Smooth muscle cell (in vitro differentiated cells): ENCODE data around the gene USP34. TPM values are rescaled to one million over a fixed set of nuclear protein-coding genes. Genes with fewer than 3 reads are reported as not detected.

ENCODE experiments used
- DNase-seq: peaks from one replicate; lab custom pipeline; 2025; ENCODE audit not compliant: unreplicated experiment; lab: John Stamatoyannopoulos, UW
- H2AFZ ChIP-seq: fragments of 200-600 bp; sonication (generic); 2 replicates; pipeline ENCODE4 v1.6.0; 2016; ENCODE audit warnings: antibody characterized with exemption, low read depth, mild to moderate bottlenecking
- H3F3A ChIP-seq: fragments of 200-600 bp; sonication (generic); 2 replicates; pipeline ENCODE4 v1.6.0; 2017; ENCODE audit warnings: antibody characterized with exemption, low read depth
- H3K27ac ChIP-seq: fragments of 200-600 bp; sonication (generic); 2 replicates; pipeline ENCODE4 v1.5.1; 2016; ENCODE audit warnings: low read depth, mild to moderate bottlenecking
- H3K27me3 ChIP-seq: fragments of 200-600 bp; sonication (generic); 2 replicates; pipeline ENCODE4 v1.6.1; 2016; ENCODE audit warnings: low read depth, mild to moderate bottlenecking
- H3K36me3 ChIP-seq: fragments of 200-600 bp; sonication (generic); 2 replicates; pipeline ENCODE4 v1.5.1; 2016; ENCODE audit warnings: low read depth
- H3K4me1 ChIP-seq: fragments of 200-600 bp; sonication (generic); 2 replicates; pipeline ENCODE4 v1.5.1; 2016; ENCODE audit warnings: low read depth
- H3K4me2 ChIP-seq: fragments of 200-600 bp; sonication (generic); 2 replicates; pipeline ENCODE4 v1.6.0; 2016; ENCODE audit warnings: mild to moderate bottlenecking
- H3K4me3 ChIP-seq: fragments of 200-600 bp; sonication (generic); 2 replicates; pipeline ENCODE4 v1.5.1; 2016; ENCODE audit warnings: mild to moderate bottlenecking
- H3K79me2 ChIP-seq: fragments of 200-600 bp; sonication (generic); 2 replicates; pipeline ENCODE4 v1.6.0; 2016; ENCODE audit warnings: low read depth, mild to moderate bottlenecking
- H3K9ac ChIP-seq: fragments of 200-600 bp; sonication (generic); 2 replicates; pipeline ENCODE4 v1.6.0; 2016; ENCODE audit warnings: low read depth
- H3K9me3 ChIP-seq: fragments of 200-600 bp; sonication (generic); replicated peaks from 2 replicates; pipeline ENCODE4 v1.5.1; 2016; ENCODE audit warnings: low read depth
- H4K20me1 ChIP-seq: fragments of 200-600 bp; sonication (generic); 2 replicates; pipeline ENCODE4 v1.6.0; 2016; ENCODE audit warnings: low read depth
- WGBS: methylation state at CpG from one replicate; pipeline ENCODE4 v1.1.7; 2016; ENCODE audit warnings: low lambda C conversion rate; 5-methylcytosine and 5-hydroxymethylcytosine counted together
- polyA plus RNA-seq: library from polyadenylated mRNA; unstranded; fragments of >200 nt; fragmentation: Nextera tagmentation; extraction: Ambion mirVana; gene quantifications from 2 replicates; pipeline ENCODE4 v1.2.1, GENCODE V29; 2016
- total RNA-seq: library from RNA; depleted of rRNA; stranded (reverse); fragments of >200 nt; gene quantifications from 2 replicates; pipeline ENCODE4 v1.2.3, GENCODE V29; 2014
- TF ChIP-seq, protein P1 (sequence below): fragments of 200-600 bp; sonication (generic); IDR thresholded peaks from 2 replicates; pipeline ENCODE4 v1.5.1; 2017; ENCODE audit warnings: borderline replicate concordance, mild to moderate bottlenecking, antibody characterized with exemption; ENCODE audit not compliant: insufficient read depth, poor library complexity, severe bottlenecking

Gene USP34
- total and polyA plus RNA-seq, 2 experiments from 2014 or later = 26.4 to 152 TPM

DNA sequence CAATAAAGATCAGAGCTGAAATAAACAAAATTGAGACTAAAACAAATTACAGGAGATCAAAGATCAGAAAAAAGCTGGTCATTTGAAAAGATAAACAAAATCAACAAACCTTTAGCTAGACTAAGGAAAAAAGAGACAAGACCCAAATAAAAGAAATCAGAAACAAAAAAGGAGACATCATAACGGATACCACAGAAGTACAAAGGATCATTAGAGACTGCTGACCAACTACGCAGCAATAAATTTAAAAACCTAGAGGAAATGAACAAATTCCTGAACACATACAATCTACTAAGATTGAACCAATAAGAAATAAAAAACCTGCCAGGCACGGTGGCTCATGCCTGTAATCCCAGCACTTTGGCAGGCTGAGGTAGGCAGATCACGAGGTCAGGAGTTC, 33.7 kb downstream of the USP34 start:
- peaks cover 5% of the 10 kb centered on the region for H3K4me1 ChIP-seq
- H3K27me3 ChIP-seq = no peaks in the 10 kb centered on the region
- H3K9me3 ChIP-seq = no peaks in the 10 kb centered on the region
- H3K79me2 ChIP-seq = peaks cover 100% of the 10 kb centered on the region
- no peak overlapping the region for H3K27ac ChIP-seq
- no peak overlapping the region for H3K4me2 ChIP-seq
- peaks cover 100% of the 10 kb centered on the region for H4K20me1 ChIP-seq
- no peak for DNase-seq
- no peak overlapping the region for H3K4me3 ChIP-seq
- H3K36me3 ChIP-seq = no peaks in the 10 kb centered on the region
- TF ChIP-seq, protein P1, sequence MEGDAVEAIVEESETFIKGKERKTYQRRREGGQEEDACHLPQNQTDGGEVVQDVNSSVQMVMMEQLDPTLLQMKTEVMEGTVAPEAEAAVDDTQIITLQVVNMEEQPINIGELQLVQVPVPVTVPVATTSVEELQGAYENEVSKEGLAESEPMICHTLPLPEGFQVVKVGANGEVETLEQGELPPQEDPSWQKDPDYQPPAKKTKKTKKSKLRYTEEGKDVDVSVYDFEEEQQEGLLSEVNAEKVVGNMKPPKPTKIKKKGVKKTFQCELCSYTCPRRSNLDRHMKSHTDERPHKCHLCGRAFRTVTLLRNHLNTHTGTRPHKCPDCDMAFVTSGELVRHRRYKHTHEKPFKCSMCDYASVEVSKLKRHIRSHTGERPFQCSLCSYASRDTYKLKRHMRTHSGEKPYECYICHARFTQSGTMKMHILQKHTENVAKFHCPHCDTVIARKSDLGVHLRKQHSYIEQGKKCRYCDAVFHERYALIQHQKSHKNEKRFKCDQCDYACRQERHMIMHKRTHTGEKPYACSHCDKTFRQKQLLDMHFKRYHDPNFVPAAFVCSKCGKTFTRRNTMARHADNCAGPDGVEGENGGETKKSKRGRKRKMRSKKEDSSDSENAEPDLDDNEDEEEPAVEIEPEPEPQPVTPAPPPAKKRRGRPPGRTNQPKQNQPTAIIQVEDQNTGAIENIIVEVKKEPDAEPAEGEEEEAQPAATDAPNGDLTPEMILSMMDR = no peak
- H3F3A ChIP-seq = no peaks in the 10 kb centered on the region
- 99% methylated on average over 4 of the region's 4 CpGs for WGBS
- no peak overlapping the region for H3K9ac ChIP-seq
- no peak overlapping the region for H2AFZ ChIP-seq

- no peak overlapping the region for H3K4me3 ChIP-seq
- H3K4me1 ChIP-seq = no peaks in the 10 kb centered on the region
- peaks cover 100% of the 10 kb centered on the region for H4K20me1 ChIP-seq
- H3K9ac ChIP-seq = no peak overlapping the region
- H3K27ac ChIP-seq = no peak overlapping the region
- peaks cover 100% of the 10 kb centered on the region for H3K79me2 ChIP-seq
- TF ChIP-seq, protein P1 = no peak
- no peaks in the 10 kb centered on the region for H3K27me3 ChIP-seq
- H3K4me2 ChIP-seq = no peak overlapping the region
- no peak overlapping the region for H2AFZ ChIP-seq
- WGBS = 92% methylated on average over 2 of the region's 2 CpGs
- peaks cover under 1% of the 10 kb centered on the region for H3F3A ChIP-seq
- H3K36me3 ChIP-seq = no peaks in the 10 kb centered on the region
- H3K9me3 ChIP-seq = no peaks in the 10 kb centered on the region
- DNase-seq = no peak
Observed at GRCh38 chr2:61436092-61436491, 34.8 kb downstream of the USP34 start.

DNA sequence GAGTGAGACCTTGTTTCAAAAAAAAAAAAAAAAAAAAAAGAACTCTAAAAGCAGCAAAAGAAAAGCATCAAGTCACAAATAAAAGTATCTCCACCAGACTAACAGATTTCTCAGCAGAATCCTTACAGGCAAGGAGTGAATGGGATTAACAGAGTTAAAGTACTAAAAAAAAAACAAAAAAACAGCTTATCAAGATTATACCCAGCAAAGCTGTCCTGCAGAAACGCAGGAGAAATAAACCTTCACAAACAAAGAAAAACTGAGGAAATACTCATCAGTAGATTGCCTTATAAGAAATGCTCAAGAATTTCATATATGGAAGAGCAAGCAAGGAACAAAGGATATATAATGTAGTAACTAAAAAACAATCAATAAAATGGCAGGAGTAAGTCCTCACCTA, 35.6 kb downstream of the USP34 start:
- H3K4me3 ChIP-seq = no peak overlapping the region
- no peaks in the 10 kb centered on the region for H3K4me1 ChIP-seq
- H3K9ac ChIP-seq = no peak overlapping the region
- H3F3A ChIP-seq = peaks cover 7% of the 10 kb centered on the region
- H4K20me1 ChIP-seq = peaks cover 100% of the 10 kb centered on the region
- TF ChIP-seq, protein P1 = no peak
- DNase-seq = no peak
- no peak overlapping the region for H2AFZ ChIP-seq
- H3K79me2 ChIP-seq = peaks cover 100% of the 10 kb centered on the region
- H3K9me3 ChIP-seq = no peaks in the 10 kb centered on the region
- H3K4me2 ChIP-seq = no peak overlapping the region
- no peaks in the 10 kb centered on the region for H3K27me3 ChIP-seq
- H3K36me3 ChIP-seq = no peaks in the 10 kb centered on the region
- WGBS = 100% methylated on average over 1 of the region's 1 CpG
- no peak overlapping the region for H3K27ac ChIP-seq

GRCh38 chr2:61434314-61434713, 36.6 kb downstream of the USP34 start:
- no peak overlapping the region for H3K4me2 ChIP-seq
- H3F3A ChIP-seq = peaks cover 7% of the 10 kb centered on the region
- H3K9me3 ChIP-seq = no peaks in the 10 kb centered on the region
- H3K4me1 ChIP-seq = no peaks in the 10 kb centered on the region
- no peak overlapping the region for H3K27ac ChIP-seq
- no peak overlapping the region for H2AFZ ChIP-seq
- H3K36me3 ChIP-seq = no peaks in the 10 kb centered on the region
- no peak for DNase-seq
- H4K20me1 ChIP-seq = peaks cover 100% of the 10 kb centered on the region
- peaks cover 100% of the 10 kb centered on the region for H3K79me2 ChIP-seq
- no peak overlapping the region for H3K9ac ChIP-seq
- H3K27me3 ChIP-seq = no peaks in the 10 kb centered on the region
- H3K4me3 ChIP-seq = no peak overlapping the region
- TF ChIP-seq, protein P1 = no peak
